ENCODE measurements around the gene TPRX1. TPM values are rescaled to one million over a fixed set of nuclear protein-coding genes. Genes with fewer than 3 reads are reported as not detected.

The TPRX1 gene, protein sequence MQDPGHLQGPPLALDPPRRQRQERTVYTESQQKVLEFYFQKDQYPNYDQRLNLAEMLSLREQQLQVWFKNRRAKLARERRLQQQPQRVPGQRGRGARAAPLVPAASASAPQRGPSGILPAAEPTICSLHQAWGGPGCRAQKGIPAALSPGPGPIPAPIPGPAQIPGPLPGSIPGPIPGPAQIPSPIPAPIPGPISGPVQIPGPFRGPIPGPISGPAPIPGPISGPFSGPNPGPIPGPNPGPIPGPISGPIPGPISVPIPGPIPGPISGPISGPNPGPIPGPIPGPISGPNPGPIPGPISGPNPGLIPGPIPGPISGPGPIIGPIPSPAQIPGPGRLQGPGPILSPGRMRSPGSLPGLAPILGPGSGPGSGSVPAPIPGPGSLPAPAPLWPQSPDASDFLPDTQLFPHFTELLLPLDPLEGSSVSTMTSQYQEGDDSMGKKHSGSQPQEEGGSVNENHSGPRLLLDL
- not detected in 2 replicates for total RNA-seq

DNA sequence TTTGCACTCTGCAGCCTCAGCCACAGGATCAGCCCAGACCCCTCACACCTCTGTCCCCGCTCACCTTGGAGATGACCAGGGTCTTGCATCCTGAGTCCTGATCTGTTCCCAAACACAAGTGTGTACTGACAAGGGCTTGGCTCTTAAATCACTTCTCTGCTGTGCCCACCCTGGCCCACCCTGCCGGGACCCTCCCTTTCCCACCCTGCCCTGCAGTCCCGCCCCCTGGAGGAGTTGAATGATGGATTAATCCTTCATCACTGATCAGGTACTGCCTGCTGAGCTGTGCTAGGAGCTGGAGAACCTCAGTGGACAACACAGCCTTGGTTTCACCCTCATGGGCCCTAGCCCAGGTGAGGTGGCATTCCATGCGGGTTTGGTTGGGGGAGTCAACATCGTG is at the start of gene TPRX1:
TPRX1 (minus strand) TSS at position 101 of the 400 bp plus-strand sequence; CDS start at position 89, 12 bp downstream.

DNA sequence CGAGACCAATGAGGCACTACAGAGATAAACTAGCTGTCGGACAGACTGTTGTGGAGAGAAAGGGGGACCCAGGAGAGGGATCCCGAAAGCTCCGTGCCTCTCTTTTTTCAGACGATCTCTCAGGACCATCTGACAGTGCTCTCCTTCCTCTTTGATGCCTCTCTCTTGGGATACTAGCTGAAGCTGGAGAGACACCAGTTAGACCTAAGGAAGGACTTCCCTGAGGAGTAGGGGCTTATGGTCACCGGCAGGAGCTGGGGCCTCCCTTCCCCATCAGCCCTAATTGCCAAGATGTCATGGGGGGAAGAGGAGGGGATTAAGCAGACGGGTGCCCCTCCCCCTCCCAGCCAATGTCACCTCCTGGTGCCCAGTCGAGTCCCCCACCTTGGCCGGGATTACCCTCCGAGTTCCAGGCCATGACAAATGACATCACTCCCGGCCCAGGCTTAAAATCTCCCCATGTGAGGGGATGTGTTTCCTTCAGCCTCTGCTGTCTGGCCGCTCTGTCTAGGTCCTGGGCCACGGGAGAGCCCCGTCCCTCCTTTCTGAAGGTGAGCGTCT is 17.2 kb upstream of the TPRX1 start, which contains the start of gene CRX:
CRX (plus strand) TSS at position 478 of the 561 bp plus-strand sequence. CDS start 12,507 bp downstream, outside the sequence.

DNA sequence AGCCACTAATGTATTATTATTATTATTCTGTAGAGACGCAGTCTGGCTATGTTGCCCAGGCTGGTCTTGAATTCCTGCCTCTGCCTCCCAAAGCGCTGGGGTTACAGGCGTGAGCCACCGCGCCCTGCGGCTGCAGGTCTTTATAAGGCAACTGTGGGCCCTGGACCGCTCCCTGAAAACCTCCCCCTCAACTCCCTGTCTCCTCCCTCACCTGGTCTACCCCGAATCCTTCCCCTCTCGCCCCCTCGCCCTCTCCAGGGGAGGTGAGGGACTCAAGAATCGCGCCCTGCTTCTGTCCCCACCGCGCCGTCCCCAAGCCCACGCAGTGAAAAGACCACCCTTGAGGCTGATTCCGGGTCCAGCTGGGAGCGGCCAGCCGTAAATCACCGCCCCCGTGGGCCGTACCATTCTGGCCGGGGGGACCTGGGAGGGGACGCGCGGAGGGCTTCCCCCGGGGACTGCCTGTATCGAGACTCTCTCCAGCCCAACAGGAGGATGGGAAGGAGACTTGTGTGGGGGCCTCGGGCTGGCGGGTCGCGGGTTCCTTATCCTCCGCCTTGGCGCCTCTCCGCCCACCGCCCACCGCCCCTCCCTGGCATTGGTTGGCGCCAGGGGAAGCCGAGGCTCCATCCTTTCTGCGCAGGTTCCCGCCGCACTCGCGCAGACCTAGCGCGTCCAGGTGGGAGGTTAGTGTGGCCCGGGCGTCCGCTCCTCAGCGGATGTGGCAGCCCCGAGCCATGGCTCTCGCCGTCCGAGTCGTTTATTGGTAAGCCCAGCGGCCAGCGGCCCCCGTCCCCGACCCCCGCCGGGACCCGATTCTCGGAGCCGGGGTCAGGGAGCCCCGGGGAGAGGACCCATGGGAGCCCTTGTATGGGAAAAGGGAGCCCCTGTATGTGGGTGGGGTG is 26.1 kb downstream of the TPRX1 start, which contains the start of gene SELENOW:
SELENOW (plus strand) TSS at position 655 of the 905 bp plus-strand sequence; CDS start at position 738, 83 bp downstream.

Other genes starting within 250 kb of the TPRX1 start
- under 0.01 and 1.1 TPM in 2 replicates for gene ZNF541, start 231.4 kb downstream of the TPRX1 start, total RNA-seq
- gene BICRA, start 195.4 kb downstream of the TPRX1 start, total RNA-seq, result 1.1 and 1.3 TPM in 2 replicates
- gene EHD2, start 91.1 kb downstream of the TPRX1 start, total RNA-seq, result 261 and 300 TPM in 2 replicates
- gene NOP53, start 59.0 kb downstream of the TPRX1 start, total RNA-seq, result 167 and 243 TPM in 2 replicates
- gene SELENOW, start 25.8 kb downstream of the TPRX1 start, total RNA-seq, result 400 and 424 TPM in 2 replicates
- gene CRX, start 17.4 kb upstream of the TPRX1 start, total RNA-seq, result not detected in 2 replicates
- not detected in 2 replicates for gene TPRX2, start 54.7 kb upstream of the TPRX1 start, total RNA-seq
- not detected in 2 replicates for gene SULT2A1, start 81.8 kb upstream of the TPRX1 start, total RNA-seq
- not detected in 2 replicates for gene BSPH1, start 187.6 kb upstream of the TPRX1 start, total RNA-seq
- gene ELSPBP1, start 190.1 kb upstream of the TPRX1 start, total RNA-seq, result not detected in 2 replicates
- gene CABP5, start 239.5 kb upstream of the TPRX1 start, total RNA-seq, result not detected in 2 replicates

All from cardiac atrium fibroblast (primary cell).